NCI-H1694 (cell line): ENCODE data around the gene SLIT3.
A peak's percentile ranks its signal among the peaks of the same experiment; 100 is the strongest.

Source experiments
- DNase-seq: peaks from one replicate; lab custom pipeline; 2025; lab: John Stamatoyannopoulos, UW

Gene SLIT3

DNA sequence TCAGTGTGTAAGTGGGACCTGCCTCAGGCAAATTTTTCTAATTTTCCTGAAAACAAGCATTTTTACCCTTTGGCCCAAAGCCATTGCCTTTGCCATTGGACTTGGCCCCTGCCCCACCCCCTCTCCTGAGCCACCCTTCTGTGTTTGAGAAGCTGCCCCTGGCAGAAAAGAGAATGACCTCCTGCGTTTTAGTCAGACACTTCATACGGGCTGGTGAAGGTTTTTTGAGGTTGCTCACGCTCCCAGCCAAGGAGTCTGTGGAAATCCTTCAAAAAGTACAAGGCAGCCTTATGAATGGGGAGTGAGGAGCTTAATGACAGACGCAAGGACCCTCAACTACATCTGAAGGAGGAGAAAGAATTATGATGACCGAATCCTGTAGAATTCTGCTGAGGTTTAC lies 308.9 kb downstream of the SLIT3 start:
- no peak for DNase-seq

DNA sequence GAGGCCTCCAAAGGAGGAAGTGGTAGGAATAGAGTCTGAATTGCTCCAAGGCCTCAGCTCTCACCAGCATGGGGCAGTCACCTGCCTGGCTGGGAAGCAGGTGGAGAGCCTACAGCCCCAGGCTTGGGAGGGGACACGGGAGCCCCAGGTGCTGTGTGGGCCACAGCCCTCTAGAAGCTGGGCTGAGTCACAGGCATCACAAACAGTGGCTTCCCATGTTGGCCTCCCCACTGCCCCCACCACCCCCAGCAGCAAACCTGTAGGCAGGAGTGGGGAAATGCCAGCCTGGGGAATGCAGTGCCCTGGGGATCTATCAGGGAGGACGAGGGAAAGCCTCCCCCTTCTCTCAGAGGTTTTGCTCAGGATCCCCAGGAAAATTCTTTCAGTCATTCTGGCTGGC lies 309.6 kb downstream of the SLIT3 start:
- no peak for DNase-seq

DNA sequence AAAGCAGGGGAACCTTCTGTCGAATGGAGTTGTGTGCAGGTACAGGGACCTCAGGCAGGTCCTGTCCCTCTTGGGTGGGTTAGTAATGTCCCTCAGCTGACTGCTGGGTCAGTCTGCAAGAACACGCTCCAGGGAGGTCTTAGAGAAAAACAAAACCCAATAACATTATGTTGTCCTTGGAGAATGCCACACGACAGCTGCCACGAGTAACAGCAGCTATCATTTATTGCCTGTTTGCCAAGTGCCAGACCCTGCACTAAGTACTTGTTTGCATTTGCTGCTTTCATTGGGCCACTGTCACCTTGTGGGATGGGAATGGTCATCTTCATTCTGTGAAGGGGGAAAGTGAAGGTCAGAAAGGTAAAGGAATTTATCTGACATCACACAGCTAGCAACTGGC lies 310.3 kb downstream of the SLIT3 start:
- DNase-seq, result no peak

DNA sequence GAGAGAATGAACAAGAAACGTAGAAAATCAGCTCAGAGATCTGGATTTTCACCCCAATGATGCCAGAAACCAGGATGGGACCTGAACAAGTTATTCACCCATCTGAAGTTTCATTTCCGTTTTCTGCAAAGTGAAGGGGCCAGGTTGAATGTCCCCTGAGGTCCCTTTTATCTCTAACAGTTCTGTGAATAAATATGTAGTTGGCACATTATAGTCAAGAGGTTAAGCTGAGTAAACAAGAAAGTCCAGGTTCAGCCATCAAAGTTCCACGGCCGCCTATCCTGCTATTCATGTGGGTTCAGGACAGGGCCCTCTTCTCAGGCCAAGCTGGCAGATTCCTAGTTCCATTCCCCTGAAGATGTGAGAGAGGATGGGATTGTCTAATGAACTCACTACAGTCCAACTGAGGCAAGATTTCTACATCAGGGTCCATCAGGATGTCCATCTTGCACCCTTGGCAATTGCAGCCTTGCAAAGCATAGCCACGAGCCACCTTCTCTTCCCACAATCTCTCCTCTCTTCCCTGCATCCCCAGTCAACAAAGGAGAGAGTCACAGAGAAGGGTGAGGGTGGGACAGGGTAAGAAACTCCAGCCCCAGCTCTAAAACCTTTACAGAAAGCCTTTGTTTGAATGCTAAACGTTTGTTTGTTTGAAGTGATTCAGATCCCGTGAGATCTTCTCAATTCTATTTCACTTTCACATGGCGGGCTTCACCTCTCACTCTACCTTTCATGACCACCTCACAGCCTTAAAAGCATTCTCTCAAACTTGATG lies 311.0 kb downstream of the SLIT3 start:
- DNase-seq, result no peak

DNA sequence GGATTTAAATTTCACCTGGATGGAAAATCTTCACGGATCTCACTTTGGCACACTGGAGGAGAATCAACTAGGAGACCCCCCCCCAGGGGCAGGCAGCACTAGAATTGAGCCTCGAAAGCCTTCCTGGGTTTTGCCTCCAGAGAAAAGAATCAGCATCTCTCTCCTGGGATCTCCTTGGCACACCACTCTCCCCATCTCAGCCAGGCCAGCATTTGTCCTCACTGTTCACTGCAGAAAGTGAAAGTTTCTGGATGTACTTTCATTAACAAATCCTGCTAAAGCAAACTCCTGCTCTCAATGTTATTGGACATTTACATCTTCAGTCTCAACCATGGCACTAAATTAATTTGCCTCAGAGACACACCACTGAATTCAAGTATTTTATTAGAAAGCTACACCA lies 312.2 kb downstream of the SLIT3 start:
- DNase-seq, result no peak

DNA sequence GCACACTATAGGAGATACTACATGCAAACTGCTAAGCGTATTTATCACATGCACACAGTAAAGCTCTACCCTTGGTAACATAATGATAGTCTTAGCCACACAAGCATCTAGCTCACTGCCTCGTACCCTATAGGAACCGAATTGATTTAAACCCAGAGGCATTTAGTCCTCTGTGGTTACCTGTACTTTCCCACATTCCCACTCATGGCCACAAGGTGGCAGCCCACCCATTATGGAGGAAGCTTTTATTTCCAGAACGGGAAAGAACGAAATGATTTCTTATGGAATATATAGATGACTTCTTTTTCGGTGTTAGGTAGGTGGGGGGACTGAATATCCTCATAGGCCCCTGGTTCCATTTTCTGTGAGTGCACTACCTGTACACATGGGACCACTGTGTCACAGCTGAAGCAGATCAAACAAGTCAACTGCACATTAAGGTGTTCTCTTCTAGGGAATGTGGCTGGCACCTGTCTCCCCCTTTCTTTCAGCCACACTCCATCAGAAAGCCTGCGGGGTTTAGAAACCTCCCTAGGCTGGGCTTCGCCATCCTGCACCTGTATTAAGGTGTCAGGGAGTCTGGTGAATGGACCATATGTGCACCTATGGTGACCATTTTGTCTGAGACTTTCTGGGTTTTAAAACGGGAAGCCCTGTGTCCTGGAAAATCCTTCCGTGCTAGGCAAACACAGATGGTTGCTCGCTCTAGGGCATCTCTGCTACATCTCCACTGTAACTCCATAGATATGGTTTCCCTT lies 313.2 kb downstream of the SLIT3 start:
- DNase-seq, result peak; percentile 75

DNA sequence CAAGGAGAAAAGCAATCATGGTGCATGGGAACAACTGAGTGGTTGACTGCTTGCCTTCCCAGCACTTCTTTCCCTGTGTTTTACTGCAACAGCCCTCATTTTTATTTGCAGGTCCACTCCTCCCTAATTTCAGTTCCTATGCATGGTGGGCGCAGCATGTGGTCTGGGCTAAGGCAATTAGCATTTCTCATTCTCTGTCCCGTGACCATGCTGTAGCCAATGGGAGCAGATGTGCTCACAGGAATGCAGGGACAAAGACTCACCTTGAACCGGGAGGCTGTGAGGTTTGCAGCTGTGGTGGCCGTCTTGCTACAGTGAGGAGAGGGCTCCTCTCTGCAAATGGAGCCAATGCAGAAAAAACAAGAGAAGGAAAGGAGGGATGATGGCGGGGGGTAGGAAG lies 315.5 kb downstream of the SLIT3 start:
- no peak for DNase-seq

DNA sequence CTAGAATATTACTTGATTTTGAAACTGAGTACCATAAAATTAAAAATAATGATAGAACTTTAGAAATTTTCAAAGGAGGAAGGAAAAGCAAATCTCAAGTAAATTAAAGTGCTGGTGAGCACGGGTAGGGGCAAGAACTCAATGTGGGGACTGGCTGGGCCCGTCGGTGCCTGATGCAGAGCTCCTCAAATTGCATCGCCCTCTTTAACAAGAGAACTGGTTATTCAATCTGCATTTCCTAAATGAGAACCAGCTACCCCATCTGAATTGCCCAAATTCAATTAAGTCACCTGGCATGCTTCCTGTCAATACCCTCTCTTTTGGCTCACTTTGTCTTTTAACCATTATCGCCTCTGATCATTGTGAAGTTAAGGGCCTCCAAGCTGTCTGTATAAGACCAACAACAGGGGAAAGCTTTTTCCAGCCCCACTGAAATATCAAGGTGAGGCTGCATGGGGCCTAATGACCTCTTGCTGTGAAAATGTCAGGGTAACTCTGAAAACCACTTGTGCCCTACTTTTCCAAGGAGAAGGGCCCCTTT lies 316.7 kb downstream of the SLIT3 start:
- no peak for DNase-seq

DNA sequence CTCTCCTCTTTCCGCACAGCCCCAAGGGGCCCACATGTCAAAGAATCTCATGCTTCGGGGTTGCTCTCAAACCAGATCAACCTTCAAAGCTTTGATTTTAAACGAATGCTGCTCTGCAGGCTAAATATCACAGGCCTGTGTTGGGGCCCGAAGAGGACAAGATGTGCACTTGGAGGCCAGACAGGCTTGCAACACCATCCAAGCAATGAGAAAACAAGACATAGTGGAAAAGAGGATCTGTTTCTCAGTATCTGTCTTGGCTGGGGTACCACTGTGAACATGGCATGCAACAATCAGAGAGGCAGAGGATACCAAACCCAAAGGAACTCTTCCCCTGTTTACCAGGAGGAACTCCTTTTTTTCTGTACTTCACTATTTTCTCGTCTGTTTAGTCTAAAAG lies 321.8 kb downstream of the SLIT3 start:
- DNase-seq, result no peak

DNA sequence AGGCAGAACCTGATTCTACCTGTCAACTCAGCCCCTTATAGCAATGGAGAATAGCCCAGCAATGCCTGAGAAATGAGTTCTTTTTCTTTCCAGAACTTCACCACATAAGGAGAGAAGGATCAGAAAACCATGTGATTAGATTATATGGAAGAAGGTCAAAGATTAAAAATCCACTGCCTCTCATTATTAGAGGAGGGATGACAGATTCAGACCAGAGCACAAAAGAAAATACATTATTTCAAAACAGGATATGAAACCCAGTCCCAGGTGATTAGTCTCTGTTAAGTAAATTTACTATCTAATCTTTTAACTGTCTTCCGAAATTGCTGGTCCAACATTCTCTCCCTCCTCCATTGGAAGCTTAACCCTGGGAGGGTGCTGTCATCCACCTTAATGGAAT lies 322.4 kb downstream of the SLIT3 start:
- no peak for DNase-seq

DNA sequence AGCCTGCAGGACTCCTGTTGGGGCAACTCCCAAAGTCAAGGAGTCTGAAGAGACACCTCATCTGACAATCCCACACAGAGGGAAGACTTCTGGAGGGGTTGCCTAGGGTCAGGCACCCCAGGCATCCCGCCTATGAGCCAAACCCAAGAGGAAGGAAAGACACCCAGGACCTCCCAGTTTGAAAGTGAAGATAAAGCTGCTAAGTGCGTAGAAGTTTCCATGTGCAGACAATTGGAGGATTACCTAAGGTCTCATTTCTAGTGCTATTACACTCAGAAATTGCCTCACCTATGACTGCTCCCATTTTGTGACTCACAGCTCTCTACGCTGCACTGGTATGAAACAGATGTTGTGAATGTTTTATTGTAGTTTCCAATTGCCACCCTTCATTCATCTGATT lies 322.9 kb downstream of the SLIT3 start:
- no peak for DNase-seq

DNA sequence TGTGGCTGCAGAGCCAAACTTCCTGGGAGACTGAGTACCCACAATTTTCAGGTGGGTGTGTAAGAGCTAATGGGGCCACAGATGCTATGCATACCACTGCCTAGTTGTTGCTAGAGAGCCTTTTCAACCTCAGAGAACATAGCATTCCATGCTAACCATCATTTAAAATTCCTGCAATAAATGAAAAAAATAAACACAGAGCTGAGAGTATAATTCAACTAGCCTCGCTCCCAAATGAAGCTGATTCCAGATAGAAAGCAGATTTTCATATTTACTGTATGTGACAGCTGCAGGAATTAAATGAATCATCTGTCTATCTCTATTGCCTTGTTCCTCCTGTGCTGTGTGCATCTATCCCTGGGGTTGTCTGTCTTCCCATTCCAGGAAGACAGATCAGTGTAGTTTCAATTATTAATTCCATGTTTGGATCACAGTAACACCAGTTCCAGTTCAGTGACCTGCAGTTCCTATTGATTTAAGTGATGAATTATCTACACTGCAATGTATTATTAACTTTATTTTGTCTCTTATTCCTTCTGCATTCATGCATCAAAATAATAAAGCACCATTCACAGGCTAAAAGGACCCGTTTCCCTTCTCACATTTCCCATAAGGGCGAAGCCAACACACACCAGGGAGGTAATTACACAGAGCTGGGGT lies 324.5 kb downstream of the SLIT3 start:
- DNase-seq, result peak; percentile 12

DNA sequence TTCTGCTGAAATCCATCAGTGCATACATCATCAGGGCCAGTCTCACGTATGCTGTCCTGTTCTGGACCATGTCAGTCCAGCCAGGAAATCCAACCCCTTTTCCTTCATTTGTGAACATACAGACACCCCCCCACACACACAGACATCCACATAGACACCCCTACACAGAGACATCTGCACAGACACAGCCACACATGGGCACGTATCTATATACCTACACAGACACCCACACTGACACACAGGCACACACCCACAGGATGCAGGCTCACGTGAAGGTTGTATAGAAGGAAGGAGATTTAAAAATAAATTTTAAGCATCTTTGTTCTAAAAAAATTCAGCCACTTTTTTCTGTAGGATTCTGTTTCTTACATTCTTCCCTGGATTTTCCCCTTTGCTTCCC lies 325.6 kb downstream of the SLIT3 start:
- no peak for DNase-seq

DNA sequence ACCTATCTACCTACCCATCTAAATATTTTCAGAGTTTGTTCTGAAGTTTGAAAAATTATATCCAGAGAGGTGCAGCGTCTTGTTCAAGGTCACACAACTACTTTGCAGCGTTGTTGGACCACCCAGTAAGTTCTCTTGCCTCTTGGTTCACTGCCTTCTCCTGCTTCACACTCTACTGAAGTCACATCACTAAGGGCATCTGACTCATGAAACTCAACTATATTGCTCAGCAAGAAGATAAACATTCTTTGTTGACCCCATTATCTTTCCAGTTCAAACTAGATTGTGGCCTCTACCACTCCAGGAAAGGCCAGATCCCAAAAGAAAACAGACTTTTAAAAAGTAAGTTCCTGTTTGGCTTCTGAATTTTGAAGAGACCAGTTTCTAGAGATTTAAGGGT lies 326.9 kb downstream of the SLIT3 start:
- DNase-seq, result no peak

DNA sequence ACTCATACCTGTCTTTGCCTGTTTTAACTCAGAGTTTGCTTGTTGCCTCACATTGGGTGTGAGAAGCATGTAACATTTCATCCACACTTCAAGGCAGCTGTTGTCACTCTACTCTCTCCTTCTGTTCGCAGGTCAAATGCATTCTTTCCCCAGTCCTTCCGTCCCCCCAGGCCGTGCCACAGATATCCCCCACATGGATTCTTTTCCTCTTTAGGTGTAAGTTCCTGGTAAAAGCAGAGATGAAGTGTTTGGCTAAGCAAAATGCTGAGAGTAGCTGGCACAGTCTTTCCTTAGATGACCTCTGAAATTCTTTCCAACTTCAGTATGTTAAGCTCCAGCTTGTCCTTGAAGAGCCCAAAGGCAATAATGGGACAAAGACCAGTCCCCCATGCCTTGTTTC lies 328.2 kb downstream of the SLIT3 start:
- DNase-seq, result no peak

DNA sequence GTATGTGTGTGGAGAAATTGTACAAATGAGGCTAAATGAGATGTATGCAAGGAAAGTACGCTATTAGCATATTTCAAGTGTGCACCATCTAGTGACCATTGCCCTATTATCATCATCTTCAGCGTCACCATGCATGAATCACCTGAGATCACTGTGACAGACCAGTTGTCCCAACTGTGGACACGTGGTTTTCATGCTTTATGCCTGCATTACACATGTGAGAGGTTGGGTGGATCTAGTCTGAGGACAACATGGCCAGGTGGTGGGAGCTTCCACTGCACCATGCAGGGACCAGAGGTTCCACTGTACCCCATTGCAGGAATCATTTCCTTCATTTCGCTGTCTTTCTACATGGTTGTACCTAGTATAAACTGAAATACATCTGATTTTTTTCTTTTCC lies 329.8 kb downstream of the SLIT3 start:
- no peak for DNase-seq

DNA sequence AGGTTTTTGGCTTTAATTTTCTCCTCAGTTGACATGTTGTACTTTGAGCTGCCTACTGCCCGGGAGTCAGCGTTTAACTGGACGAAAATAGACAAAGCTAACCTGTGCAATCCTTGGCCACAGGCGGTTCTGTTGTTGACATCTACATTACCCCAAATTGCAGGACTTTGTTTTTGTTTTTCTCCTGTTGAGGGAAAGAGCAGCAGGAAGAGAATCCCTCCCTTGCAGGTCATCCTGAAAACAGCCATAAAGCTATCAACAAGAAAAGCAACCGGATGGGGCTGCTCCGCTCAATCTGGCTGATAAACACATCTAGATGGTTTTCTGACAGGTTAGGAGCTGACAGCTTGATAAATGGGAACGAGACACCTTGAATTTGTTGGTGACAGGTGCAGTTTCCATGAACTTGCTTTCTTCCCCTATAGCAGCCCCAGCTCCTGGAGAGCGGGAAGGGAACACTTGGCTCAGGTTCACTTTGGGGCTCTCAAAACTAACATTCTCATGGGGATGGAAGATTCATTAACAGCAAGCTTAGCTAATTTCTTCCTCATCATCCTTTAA lies 331.5 kb downstream of the SLIT3 start:
- DNase-seq, result no peak

DNA sequence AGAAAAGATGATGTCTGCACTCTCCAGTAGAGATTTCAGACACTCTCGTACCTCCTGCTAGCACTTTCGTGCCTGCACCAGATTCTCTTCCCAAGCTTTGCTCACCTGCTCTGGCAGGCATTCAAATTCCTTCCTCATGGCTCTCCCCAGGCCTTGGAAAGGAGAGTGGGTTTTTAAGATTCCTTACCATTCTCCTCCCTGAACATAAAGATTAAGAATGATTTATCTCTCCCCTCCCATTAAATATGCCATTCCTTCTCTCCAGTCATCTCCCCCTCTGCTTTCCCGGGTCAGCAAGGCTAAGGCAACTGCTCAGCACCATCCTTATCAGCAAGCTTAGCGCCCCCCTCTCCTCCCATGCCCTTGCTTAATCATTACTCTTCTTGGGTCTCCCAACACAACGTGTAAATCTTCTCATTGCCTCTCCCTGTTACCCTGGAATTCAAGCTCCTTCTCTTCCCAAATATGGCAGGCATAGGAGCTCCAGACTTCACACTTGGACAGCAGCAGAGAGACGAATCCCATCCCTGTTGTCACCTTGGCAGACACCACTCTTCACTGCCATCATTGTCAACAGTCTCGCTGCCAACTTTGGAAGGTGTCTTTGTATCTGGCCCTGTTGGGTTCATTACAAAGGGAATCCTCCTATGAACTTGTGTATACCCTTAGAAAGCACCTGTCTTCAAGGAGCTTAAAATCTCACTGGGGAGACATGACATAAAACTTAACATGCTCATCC lies 332.9 kb downstream of the SLIT3 start:
- DNase-seq, result no peak

DNA sequence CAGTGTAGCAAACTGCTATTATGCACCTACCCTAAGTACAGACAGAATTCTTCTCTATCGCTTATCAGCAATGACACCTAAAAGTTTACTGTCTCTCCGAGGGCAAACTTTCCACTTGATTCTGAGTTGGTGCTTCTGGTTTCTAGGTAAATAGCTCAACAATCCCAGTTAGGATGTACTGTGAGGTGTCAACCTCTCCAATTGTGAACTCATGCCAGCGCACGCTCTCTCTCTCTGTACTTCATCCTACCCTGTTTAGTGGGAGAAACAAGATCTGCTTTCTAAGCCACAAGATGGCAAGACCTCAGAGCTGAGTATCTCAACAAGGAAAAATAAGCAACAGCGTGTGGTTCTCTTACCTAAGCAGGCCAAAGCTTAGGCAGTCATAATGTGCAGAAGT lies 335.3 kb downstream of the SLIT3 start:
- no peak for DNase-seq

DNA sequence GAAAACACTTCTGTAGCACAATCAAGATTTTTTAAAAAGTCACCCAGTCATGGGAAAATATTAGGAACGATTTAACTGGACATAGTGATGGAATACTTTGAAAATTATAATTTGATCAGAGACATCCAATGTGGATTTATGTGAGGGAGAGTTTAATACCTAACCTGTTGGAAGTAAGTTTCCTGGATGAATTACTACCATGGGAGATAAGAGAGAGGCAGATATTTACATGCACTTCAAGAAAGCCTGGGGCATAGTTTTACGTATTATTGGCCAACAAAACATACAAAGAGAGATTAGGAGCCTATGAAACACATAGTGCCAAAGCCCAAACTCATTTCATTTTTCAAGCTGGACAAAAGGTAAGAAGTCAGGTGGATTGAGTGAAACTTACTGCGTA lies 336.8 kb downstream of the SLIT3 start:
- no peak for DNase-seq

DNA sequence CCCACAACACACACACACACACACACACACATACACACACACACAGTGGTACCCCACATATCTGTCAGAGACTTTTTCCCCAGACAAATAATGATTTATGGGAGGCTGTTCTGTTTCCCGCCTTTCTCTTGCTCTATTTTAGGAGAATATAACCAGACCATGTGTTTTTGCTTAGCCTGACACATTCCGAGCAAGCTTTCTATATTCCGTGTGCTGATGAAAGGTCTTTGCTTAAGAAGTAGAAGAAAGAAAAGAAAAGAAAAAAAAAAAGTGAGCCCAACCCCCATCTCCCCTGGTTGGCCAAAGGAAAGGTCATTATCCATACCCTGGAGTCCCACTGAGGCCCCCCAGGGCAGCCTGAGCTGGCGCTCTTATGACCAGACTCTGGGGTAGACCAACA lies 338.6 kb downstream of the SLIT3 start:
- DNase-seq, result no peak

DNA sequence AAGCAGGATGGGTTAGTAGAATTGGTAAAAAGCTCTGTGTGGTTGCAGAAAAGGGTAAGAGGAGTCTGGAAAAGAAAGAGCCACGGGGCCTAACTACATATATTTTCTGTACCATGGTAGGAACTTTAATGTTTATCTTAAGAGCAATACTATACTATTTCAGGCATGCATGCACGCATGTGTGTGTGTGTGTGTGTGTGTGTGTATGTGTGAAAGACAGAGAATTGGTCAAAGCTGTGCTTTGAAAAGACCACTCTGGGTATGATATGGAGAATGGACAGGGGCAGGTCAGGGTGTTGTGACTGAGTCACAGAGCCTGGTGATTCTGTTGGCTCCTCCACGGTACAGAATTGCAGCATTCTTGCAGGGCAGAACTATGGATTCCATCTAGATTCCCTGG lies 339.3 kb downstream of the SLIT3 start:
- no peak for DNase-seq
